IMR-90 (cell line): ENCODE measurements around the gene NINJ2. TPM values are rescaled to one million over a fixed set of nuclear protein-coding genes. Genes with fewer than 3 reads are reported as not detected.
A peak's percentile ranks its signal among the peaks of the same experiment; 100 is the strongest.

Experiments used
- ATAC-seq: fragments of 200-7000 bp; cut with Tn5 transposase; 2 replicates; pipeline ENCODE4 v1.9.1; 2020; ENCODE audit warnings: low read depth, mild to moderate bottlenecking, moderate library complexity
- BruUV-seq: library from RNA; stranded (reverse); fragments of 400-500 nt; replicated peaks from 2 replicates; lab custom pipeline; 2021; lab: Mats Ljungman, UMichigan
- CTCF ChIA-PET: fragments of 300-600 bp; formaldehyde crosslinking; extraction: SDS; loops from one replicate; lab custom pipeline; 2021; ENCODE audit warnings: antibody characterized with exemption; lab: Yijun Ruan, JAX
- POLR2A ChIA-PET: fragments of 300-600 bp; sonication (Branson Sonifier 250); formaldehyde crosslinking; loops from one replicate; lab custom pipeline; 2022; ENCODE audit warnings: antibody characterized with exemption; ENCODE audit not compliant: unreplicated experiment; lab: Charles Lee
- DNase-seq: peaks from one replicate; pipeline ENCODE4 v3.0.0; 2013
- H2AFZ ChIP-seq: replicated peaks from 2 replicates; pipeline ENCODE3; 2013; ENCODE audit warnings: low read length, mild to moderate bottlenecking; ENCODE audit not compliant: poor library complexity
- H2AK5ac ChIP-seq: 2 replicates; pipeline ENCODE4 v1.6.1; 2013; ENCODE audit warnings: low read depth, low read length, inconsistent platforms
- H2AK9ac ChIP-seq: replicated peaks from 2 replicates; pipeline ENCODE3; 2013; ENCODE audit warnings: mild to moderate bottlenecking, low read depth, low read length, moderate library complexity; ENCODE audit not compliant: poor library complexity
- H2BK120ac ChIP-seq: 2 replicates; pipeline ENCODE4 v1.6.1; 2013; ENCODE audit warnings: low read depth, low read length, inconsistent platforms
- H2BK15ac ChIP-seq: 3 replicates; pipeline ENCODE4 v1.6.1; 2013; ENCODE audit warnings: low read depth, low read length, inconsistent platforms
- H2BK20ac ChIP-seq: 2 replicates; pipeline ENCODE4 v1.6.1; 2013; ENCODE audit warnings: low read depth, mild to moderate bottlenecking, inconsistent platforms, low read length, moderate library complexity
- H2BK5ac ChIP-seq: 2 replicates; pipeline ENCODE4 v1.6.1; 2013; ENCODE audit warnings: mild to moderate bottlenecking, low read depth, low read length, inconsistent platforms; ENCODE audit not compliant: poor library complexity, severe bottlenecking
- H3K14ac ChIP-seq: replicated peaks from 2 replicates; pipeline ENCODE4 v1.6.1; 2013; ENCODE audit warnings: low read depth, low read length, inconsistent platforms
- H3K18ac ChIP-seq: 2 replicates; pipeline ENCODE4 v1.6.1; 2013; ENCODE audit warnings: low read depth, low read length, control low read depth
- H3K23ac ChIP-seq: 2 replicates; pipeline ENCODE4 v1.6.1; 2013; ENCODE audit warnings: low read depth, low read length, inconsistent platforms
- H3K27ac ChIP-seq: 2 replicates; pipeline ENCODE4 v1.5.1; 2013; ENCODE audit warnings: mild to moderate bottlenecking, control low read depth, low read length; ENCODE audit not compliant: insufficient read depth
- H3K27me3 ChIP-seq: 2 replicates; pipeline ENCODE4 v1.6.1; 2013; ENCODE audit warnings: low read length; ENCODE audit not compliant: control insufficient read depth, insufficient read depth
- H3K36me3 ChIP-seq: 2 replicates; pipeline ENCODE4 v1.6.1; 2013; ENCODE audit warnings: low read length, mixed read lengths; ENCODE audit not compliant: control insufficient read depth, insufficient read depth
- H3K4ac ChIP-seq: 2 replicates; pipeline ENCODE4 v1.6.1; 2013; ENCODE audit warnings: low read depth, low read length, inconsistent platforms
- H3K4me1 ChIP-seq: 2 replicates; pipeline ENCODE4 v1.6.1; 2013; ENCODE audit warnings: low read length, mixed read lengths; ENCODE audit not compliant: control insufficient read depth, insufficient read depth
- H3K4me2 ChIP-seq: 2 replicates; pipeline ENCODE4 v1.6.1; 2013; ENCODE audit warnings: low read depth, mild to moderate bottlenecking, control low read depth, low read length, moderate library complexity
- H3K4me3 ChIP-seq: 2 replicates; pipeline ENCODE4 v1.5.1; 2013; ENCODE audit warnings: low read depth, mild to moderate bottlenecking, control low read depth, low read length, moderate library complexity; ENCODE audit not compliant: insufficient read depth
- H3K56ac ChIP-seq: 2 replicates; pipeline ENCODE4 v1.6.1; 2013; ENCODE audit warnings: low read length, inconsistent platforms; ENCODE audit not compliant: insufficient read depth; ENCODE audit errors: extremely low read depth
- H3K79me1 ChIP-seq, 2 experiments: 2 replicates each; pipeline ENCODE4 v1.6.1; 2013; ENCODE audit warnings: low read length in 2 of 2, inconsistent platforms in 1 of 2, low read depth in 1 of 2
- H3K9ac ChIP-seq: 2 replicates; pipeline ENCODE4 v1.6.1; 2013; ENCODE audit warnings: low read depth, low read length, control low read depth
- H3K9me1 ChIP-seq: 2 replicates; pipeline ENCODE4 v1.6.1; 2013; ENCODE audit warnings: low read length, inconsistent platforms; ENCODE audit not compliant: insufficient read depth
- H3K9me3 ChIP-seq: 2 replicates; pipeline ENCODE4 v1.6.1; 2013; ENCODE audit warnings: low read length; ENCODE audit not compliant: control insufficient read depth, insufficient read depth
- H4K20me1 ChIP-seq: 2 replicates; pipeline ENCODE4 v1.6.1; 2013; ENCODE audit warnings: low read length, inconsistent platforms; ENCODE audit not compliant: insufficient read depth
- H4K5ac ChIP-seq: 2 replicates; pipeline ENCODE4 v1.6.1; 2013; ENCODE audit warnings: mild to moderate bottlenecking, low read depth, low read length, control low read depth
- H4K8ac ChIP-seq, 2 experiments: 2 replicates each; pipeline ENCODE4 v1.6.1; 2013; ENCODE audit warnings: low read depth in 2 of 2, low read length in 2 of 2, control low read depth in 1 of 2, inconsistent platforms in 1 of 2
- H4K91ac ChIP-seq: 2 replicates; pipeline ENCODE4 v1.6.1; 2013; ENCODE audit warnings: low read depth, low read length, inconsistent platforms; ENCODE audit not compliant: insufficient read depth
- BHLHE40 ChIP-seq: fragments of 150-350 bp; IDR thresholded peaks from 2 replicates; pipeline ENCODE4 v1.6.1; 2016; ENCODE audit warnings: mild to moderate bottlenecking, low read depth, low read length
- CEBPB ChIP-seq: IDR thresholded peaks from 2 replicates; pipeline ENCODE4 v1.6.1; 2012; ENCODE audit warnings: low read depth, low read length, improper control_type of control experiment
- CHD1 ChIP-seq: IDR thresholded peaks from 2 replicates; pipeline ENCODE4 v1.6.1; 2012; ENCODE audit warnings: low read depth, low read length, improper control_type of control experiment
- ELK1 ChIP-seq: fragments of 150-350 bp; IDR thresholded peaks from 2 replicates; pipeline ENCODE4 v1.6.1; 2016; ENCODE audit warnings: low read depth, mild to moderate bottlenecking, low read length, moderate library complexity, borderline replicate concordance
- FOS ChIP-seq: fragments of 150-350 bp; IDR thresholded peaks from 2 replicates; pipeline ENCODE4 v1.6.1; 2016; ENCODE audit warnings: low read depth, low read length
- MAFK ChIP-seq: IDR thresholded peaks from 2 replicates; pipeline ENCODE4 v1.6.1; 2012; ENCODE audit warnings: low read depth, low read length, improper control_type of control experiment
- MAZ ChIP-seq: IDR thresholded peaks from 2 replicates; pipeline ENCODE4 v1.6.1; 2012; ENCODE audit warnings: low read depth, mild to moderate bottlenecking, low read length, improper control_type of control experiment, moderate library complexity, borderline replicate concordance
- MXI1 ChIP-seq: IDR thresholded peaks from 2 replicates; pipeline ENCODE4 v1.6.1; 2012; ENCODE audit warnings: low read depth, mild to moderate bottlenecking, low read length, moderate library complexity, borderline replicate concordance
- NFE2L2 ChIP-seq: fragments of 150-350 bp; IDR thresholded peaks from 2 replicates; pipeline ENCODE4 v1.6.1; 2016; ENCODE audit warnings: low read depth, mild to moderate bottlenecking, low read length
- POLR2A ChIP-seq: IDR thresholded peaks from 2 replicates; pipeline ENCODE4 v1.6.1; 2012; ENCODE audit warnings: mild to moderate bottlenecking, low read depth, low read length
- RAD21 ChIP-seq: IDR thresholded peaks from 2 replicates; pipeline ENCODE4 v1.6.1; 2012; ENCODE audit warnings: low read length, improper control_type of control experiment
- RCOR1 ChIP-seq: IDR thresholded peaks from 2 replicates; pipeline ENCODE4 v1.6.1; 2012; ENCODE audit warnings: mild to moderate bottlenecking, low read length, improper control_type of control experiment; ENCODE audit not compliant: insufficient replicate concordance
- RFX5 ChIP-seq: IDR thresholded peaks from 2 replicates; pipeline ENCODE4 v1.8.0; 2012; ENCODE audit warnings: low read depth, mild to moderate bottlenecking, low read length, moderate library complexity
- SMC3 ChIP-seq: fragments of 150-350 bp; IDR thresholded peaks from 2 replicates; pipeline ENCODE4 v1.6.1; 2016; ENCODE audit warnings: low read depth, mild to moderate bottlenecking, antibody characterized with exemption, low read length, moderate library complexity
- WGBS, 2 experiments: methylation state at CpG; one replicate each; pipeline versions ENCODE4 v1.1.5 to v1.1.7; 2013; ENCODE audit warnings: missing lambda C conversion rate in 2 of 2; ENCODE audit not compliant: insufficient read length in 1 of 2; ENCODE audit errors: extremely low coverage in 2 of 2; 5-methylcytosine and 5-hydroxymethylcytosine counted together
- dilution Hi-C: fragments of 300-500 bp; cut with HindIII; formaldehyde crosslinking; loops from one replicate; pipeline ENCODE4 v1.14.3; 2018; ENCODE audit warnings: low sequenced_read_pairs; ENCODE audit not compliant: unreplicated experiment
- in situ Hi-C: fragments of 300-500 bp; cut with MboI; formaldehyde crosslinking; loops from 3 replicates; pipeline ENCODE4 v1.14.3; 2019; ENCODE audit warnings: low sequenced_read_pairs, inconsistent platforms, mixed read lengths
- intact Hi-C: fragments of 100-400 bp; cut with micrococcal nuclease; formaldehyde crosslinking; loops from 2 replicates; pipeline ENCODE4 v1.10.0; 2022
- polyA plus RNA-seq, 3 experiments: library from polyadenylated mRNA; depleted of rRNA; stranded (reverse); fragments of >200 nt; gene quantifications; 2 replicates each; pipeline ENCODE4 v1.2.3, GENCODE V29; 2012; ENCODE audit warnings: low replicate concordance in 1 of 3
- total RNA-seq: library from RNA; depleted of rRNA; stranded (reverse); fragments of >200 nt; gene quantifications from 2 replicates; pipeline ENCODE4 v1.2.3, GENCODE V29; 2012
- TF ChIP-seq, protein P1 (sequence below): fragments of 150-350 bp; IDR thresholded peaks from 2 replicates; pipeline ENCODE4 v1.6.1; 2017; ENCODE audit warnings: mild to moderate bottlenecking, antibody characterized with exemption, low read length, low read depth

NINJ2 gene
- total and polyA plus RNA-seq, 2 of the 4 experiments (the other 2 are of a cell fraction), result not detected

- H2AK9ac ChIP-seq, result no peak overlapping the region
- no peak overlapping the region for H3K9ac ChIP-seq
- no peak overlapping the region for H3K4me2 ChIP-seq
- DNase-seq, result no peak
- H3K4ac ChIP-seq, result no peak overlapping the region
- no peak overlapping the region for H2AK5ac ChIP-seq
- no peak overlapping the region for H3K4me3 ChIP-seq
- peaks cover 46% of the 10 kb centered on the region for H3K27me3 ChIP-seq
- in situ Hi-C loops (no loop called here), dilution Hi-C loops (no loop called here), intact Hi-C loops (no loop called here)
- ChIA-PET POLR2A (no interaction called here), CTCF (no interaction called here)
- ATAC-seq, result peak; percentile 38; the same call in 1 of the 2 replicates
- H4K91ac ChIP-seq, result no peak overlapping the region
- H3K36me3 ChIP-seq, result no peaks in the 10 kb centered on the region
- WGBS, 2 experiments, result 13% methylated on average over 1 of the region's 3 CpGs; no CpG with 5 or more reads in 1 of the 2 experiments
- no peak overlapping the region for H3K23ac ChIP-seq
- TF ChIP-seq POLR2A, result no peak
- no peak for TF ChIP-seq NFE2L2
- TF ChIP-seq RAD21, result no peak
- no peak for TF ChIP-seq BHLHE40
- no peak for TF ChIP-seq ELK1
- no peak for TF ChIP-seq CHD1
- TF ChIP-seq, protein P1, sequence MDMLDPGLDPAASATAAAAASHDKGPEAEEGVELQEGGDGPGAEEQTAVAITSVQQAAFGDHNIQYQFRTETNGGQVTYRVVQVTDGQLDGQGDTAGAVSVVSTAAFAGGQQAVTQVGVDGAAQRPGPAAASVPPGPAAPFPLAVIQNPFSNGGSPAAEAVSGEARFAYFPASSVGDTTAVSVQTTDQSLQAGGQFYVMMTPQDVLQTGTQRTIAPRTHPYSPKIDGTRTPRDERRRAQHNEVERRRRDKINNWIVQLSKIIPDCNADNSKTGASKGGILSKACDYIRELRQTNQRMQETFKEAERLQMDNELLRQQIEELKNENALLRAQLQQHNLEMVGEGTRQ, result no peak
- TF ChIP-seq CEBPB, result no peak
- no peak for TF ChIP-seq RCOR1
- TF ChIP-seq MAFK, result no peak
- TF ChIP-seq MXI1, result no peak
- no peak for TF ChIP-seq MAZ
- no peak for TF ChIP-seq SMC3
- TF ChIP-seq RFX5, result no peak
- no peak for TF ChIP-seq FOS
- no peak overlapping the region for H3K18ac ChIP-seq
- no peak overlapping the region for H3K27ac ChIP-seq
- no peak overlapping the region for H3K56ac ChIP-seq
- H4K8ac ChIP-seq, result no peak overlapping the region
- H2BK5ac ChIP-seq, result no peak overlapping the region
- no peak overlapping the region for H2BK120ac ChIP-seq
- H3K9me3 ChIP-seq, result peaks cover 3% of the 10 kb centered on the region; the same call in 1 of the 2 replicates
- no peak overlapping the region for H3K14ac ChIP-seq
- H2BK15ac ChIP-seq, result no peak overlapping the region
- H2AFZ ChIP-seq, result no peak overlapping the region
- no peaks in the 10 kb centered on the region for H4K20me1 ChIP-seq
- H4K5ac ChIP-seq, result no peak overlapping the region
- H3K79me1 ChIP-seq, result no peaks in the 10 kb centered on the region
- no peaks in the 10 kb centered on the region for H3K9me1 ChIP-seq
- H3K4me1 ChIP-seq, result peaks cover 4% of the 10 kb centered on the region; the same call in 1 of the 2 replicates
- no peak overlapping the region for H2BK20ac ChIP-seq
- BruUV-seq, result no TSS peak
These were observed 131.2 kb downstream of the NINJ2 start for GRCh38 chr12:531951-532585.
